HepG2 (cell line): Measurements from ENCODE around the gene HIC1. TPM values are rescaled to one million over a fixed set of nuclear protein-coding genes. Genes with fewer than 3 reads are reported as not detected.

Experiments used
- HNRNPUL1 ChIP-seq: fragments of 200-400 bp; formaldehyde crosslinking; IDR thresholded peaks from 2 replicates; pipeline ENCODE4 v1.6.1; 2017; ENCODE audit warnings: low read depth, mild to moderate bottlenecking, low read length, moderate library complexity
- MAFK ChIP-seq, 2 experiments: IDR thresholded peaks in 1 of 2; conservative IDR thresholded peaks in 1 of 2; 2 replicates each; pipeline ENCODE4 v1.6.1; 2011; ENCODE audit warnings: improper control_type of control experiment in 2 of 2, low read length in 2 of 2
- MXD4 ChIP-seq: IDR thresholded peaks from 2 replicates; pipeline ENCODE4 v1.6.1; 2016; ENCODE audit warnings: mild to moderate bottlenecking, missing biosample characterization, missing genetic modification reagents
- MXI1 ChIP-seq: IDR thresholded peaks from 3 replicates; pipeline ENCODE4 v1.6.1; 2012; ENCODE audit warnings: low read depth, low read length, inconsistent platforms, borderline replicate concordance
- NR3C1 ChIP-seq: sonication (generic); formaldehyde crosslinking; IDR thresholded peaks from 2 replicates; pipeline ENCODE4 v1.4.0; 2020; ENCODE audit warnings: missing genetic modification reagents
- SMC3 ChIP-seq: IDR thresholded peaks from 2 replicates; pipeline ENCODE4 v1.6.1; 2011; ENCODE audit warnings: low read length, improper control_type of control experiment
- TMF1 ChIP-seq: sonication (generic); formaldehyde crosslinking; IDR thresholded peaks from 2 replicates; pipeline ENCODE4 v1.8.1; 2022; ENCODE audit warnings: low read depth, missing genetic modification reagents
- ZNF460 ChIP-seq: sonication (generic); formaldehyde crosslinking; IDR thresholded peaks from 2 replicates; pipeline ENCODE4 v1.5.1; 2020; ENCODE audit warnings: missing genetic modification reagents, mild to moderate bottlenecking, borderline replicate concordance
- ZNF468 ChIP-seq: sonication (generic); formaldehyde crosslinking; IDR thresholded peaks from 2 replicates; pipeline ENCODE4 v1.8.0; 2022; ENCODE audit warnings: mild to moderate bottlenecking, moderate library complexity, missing genetic modification reagents
- ZNF615 ChIP-seq: sonication (generic); formaldehyde crosslinking; IDR thresholded peaks from 2 replicates; pipeline ENCODE4 v1.5.0; 2020; ENCODE audit warnings: mild to moderate bottlenecking, missing genetic modification reagents, borderline replicate concordance
- polyA plus RNA-seq, 8 experiments: library from polyadenylated mRNA; depleted of rRNA in 3 of 8; stranded (reverse) in 7 of 8; unstranded in 1 of 8; fragments of >200 nt; fragmentation: Illumina TruSeq in 4 of 8; extraction: Trizol in 4 of 8; gene quantifications; 2 replicates each; pipeline versions ENCODE4 v1.2.1 to v1.2.3, GENCODE V29; 2011 to 2016; ENCODE audit warnings: low read depth in 4 of 8, missing spikeins in 1 of 8, mixed read lengths in 1 of 8; ENCODE audit not compliant: insufficient read depth in 1 of 8
- total RNA-seq, 5 experiments: library from RNA; depleted of rRNA; stranded (reverse); fragments of >200 nt; fragmentation: Illumina TruSeq; extraction: Trizol; gene quantifications; 2 replicates each; pipeline ENCODE4 v1.2.3, GENCODE V29; 2016; ENCODE audit warnings: low read depth in 1 of 5
- TF ChIP-seq, protein P1 (sequence below): sonication (generic); formaldehyde crosslinking; IDR thresholded peaks from 2 replicates; pipeline ENCODE4 v1.5.0; 2020; ENCODE audit warnings: missing genetic modification reagents
- TF ChIP-seq, protein P2 (sequence below): sonication (generic); formaldehyde crosslinking; IDR thresholded peaks from 2 replicates; pipeline ENCODE4 v1.4.0; 2020; ENCODE audit warnings: missing genetic modification reagents
- TF ChIP-seq, protein P3 (sequence below): sonication (generic); formaldehyde crosslinking; IDR thresholded peaks from 2 replicates; pipeline ENCODE4 v1.4.0; 2020; ENCODE audit warnings: missing genetic modification reagents, borderline replicate concordance
- TF ChIP-seq, protein P4 (sequence below): sonication (generic); formaldehyde crosslinking; IDR thresholded peaks from 2 replicates; pipeline ENCODE4 v1.4.0; 2020; ENCODE audit warnings: mild to moderate bottlenecking, missing genetic modification reagents
- TF ChIP-seq, protein P5 (sequence below): sonication (generic); formaldehyde crosslinking; IDR thresholded peaks from 2 replicates; pipeline ENCODE4 v1.8.1; 2022; ENCODE audit warnings: mild to moderate bottlenecking, missing genetic modification reagents
- TF ChIP-seq, protein P6 (sequence below): sonication (generic); formaldehyde crosslinking; IDR thresholded peaks from 2 replicates; pipeline ENCODE4 v1.4.0; 2020; ENCODE audit warnings: mild to moderate bottlenecking, missing genetic modification reagents

HIC1 gene
- total and polyA plus RNA-seq, 2 of the 13 experiments (the other 11 are each of a cell fraction or from before 2014, with no cell fraction given): 0.04 to 0.31 TPM

DNA sequence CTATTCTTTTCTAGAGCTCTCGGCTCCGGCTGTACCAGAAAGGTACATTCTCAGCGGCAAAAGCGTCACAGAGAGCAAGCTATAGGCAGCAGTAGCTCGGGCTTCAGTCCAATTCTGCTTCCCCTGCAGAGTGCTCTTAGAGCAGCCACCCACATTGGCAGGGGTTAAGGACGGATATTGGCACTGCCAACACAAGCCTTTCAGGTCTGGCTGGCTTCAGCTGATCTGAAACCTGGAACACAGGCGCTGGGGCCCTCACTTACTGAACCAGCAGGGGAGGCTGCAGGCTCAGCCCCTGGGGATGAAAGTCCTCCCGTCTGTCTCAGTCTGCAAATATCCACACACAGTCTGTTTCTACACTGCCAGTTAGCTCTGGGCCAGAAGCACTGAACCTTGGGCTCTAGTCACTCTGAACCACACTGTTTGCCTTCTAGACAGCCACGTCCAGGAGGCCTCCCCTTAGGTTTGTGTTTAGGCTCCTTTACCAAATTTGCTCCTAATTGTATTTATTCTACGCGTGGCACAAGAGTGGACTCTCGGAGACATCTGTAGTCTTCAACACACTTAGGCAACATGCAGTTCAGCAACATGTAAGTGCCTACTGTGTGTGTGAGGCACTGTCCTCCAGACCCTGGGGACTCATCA is 40.1 kb downstream of the HIC1 start (continued):
- TF ChIP-seq, protein P1, sequence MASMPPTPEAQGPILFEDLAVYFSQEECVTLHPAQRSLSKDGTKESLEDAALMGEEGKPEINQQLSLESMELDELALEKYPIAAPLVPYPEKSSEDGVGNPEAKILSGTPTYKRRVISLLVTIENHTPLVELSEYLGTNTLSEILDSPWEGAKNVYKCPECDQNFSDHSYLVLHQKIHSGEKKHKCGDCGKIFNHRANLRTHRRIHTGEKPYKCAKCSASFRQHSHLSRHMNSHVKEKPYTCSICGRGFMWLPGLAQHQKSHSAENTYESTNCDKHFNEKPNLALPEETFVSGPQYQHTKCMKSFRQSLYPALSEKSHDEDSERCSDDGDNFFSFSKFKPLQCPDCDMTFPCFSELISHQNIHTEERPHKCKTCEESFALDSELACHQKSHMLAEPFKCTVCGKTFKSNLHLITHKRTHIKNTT: no peak
- TF ChIP-seq, protein P2, sequence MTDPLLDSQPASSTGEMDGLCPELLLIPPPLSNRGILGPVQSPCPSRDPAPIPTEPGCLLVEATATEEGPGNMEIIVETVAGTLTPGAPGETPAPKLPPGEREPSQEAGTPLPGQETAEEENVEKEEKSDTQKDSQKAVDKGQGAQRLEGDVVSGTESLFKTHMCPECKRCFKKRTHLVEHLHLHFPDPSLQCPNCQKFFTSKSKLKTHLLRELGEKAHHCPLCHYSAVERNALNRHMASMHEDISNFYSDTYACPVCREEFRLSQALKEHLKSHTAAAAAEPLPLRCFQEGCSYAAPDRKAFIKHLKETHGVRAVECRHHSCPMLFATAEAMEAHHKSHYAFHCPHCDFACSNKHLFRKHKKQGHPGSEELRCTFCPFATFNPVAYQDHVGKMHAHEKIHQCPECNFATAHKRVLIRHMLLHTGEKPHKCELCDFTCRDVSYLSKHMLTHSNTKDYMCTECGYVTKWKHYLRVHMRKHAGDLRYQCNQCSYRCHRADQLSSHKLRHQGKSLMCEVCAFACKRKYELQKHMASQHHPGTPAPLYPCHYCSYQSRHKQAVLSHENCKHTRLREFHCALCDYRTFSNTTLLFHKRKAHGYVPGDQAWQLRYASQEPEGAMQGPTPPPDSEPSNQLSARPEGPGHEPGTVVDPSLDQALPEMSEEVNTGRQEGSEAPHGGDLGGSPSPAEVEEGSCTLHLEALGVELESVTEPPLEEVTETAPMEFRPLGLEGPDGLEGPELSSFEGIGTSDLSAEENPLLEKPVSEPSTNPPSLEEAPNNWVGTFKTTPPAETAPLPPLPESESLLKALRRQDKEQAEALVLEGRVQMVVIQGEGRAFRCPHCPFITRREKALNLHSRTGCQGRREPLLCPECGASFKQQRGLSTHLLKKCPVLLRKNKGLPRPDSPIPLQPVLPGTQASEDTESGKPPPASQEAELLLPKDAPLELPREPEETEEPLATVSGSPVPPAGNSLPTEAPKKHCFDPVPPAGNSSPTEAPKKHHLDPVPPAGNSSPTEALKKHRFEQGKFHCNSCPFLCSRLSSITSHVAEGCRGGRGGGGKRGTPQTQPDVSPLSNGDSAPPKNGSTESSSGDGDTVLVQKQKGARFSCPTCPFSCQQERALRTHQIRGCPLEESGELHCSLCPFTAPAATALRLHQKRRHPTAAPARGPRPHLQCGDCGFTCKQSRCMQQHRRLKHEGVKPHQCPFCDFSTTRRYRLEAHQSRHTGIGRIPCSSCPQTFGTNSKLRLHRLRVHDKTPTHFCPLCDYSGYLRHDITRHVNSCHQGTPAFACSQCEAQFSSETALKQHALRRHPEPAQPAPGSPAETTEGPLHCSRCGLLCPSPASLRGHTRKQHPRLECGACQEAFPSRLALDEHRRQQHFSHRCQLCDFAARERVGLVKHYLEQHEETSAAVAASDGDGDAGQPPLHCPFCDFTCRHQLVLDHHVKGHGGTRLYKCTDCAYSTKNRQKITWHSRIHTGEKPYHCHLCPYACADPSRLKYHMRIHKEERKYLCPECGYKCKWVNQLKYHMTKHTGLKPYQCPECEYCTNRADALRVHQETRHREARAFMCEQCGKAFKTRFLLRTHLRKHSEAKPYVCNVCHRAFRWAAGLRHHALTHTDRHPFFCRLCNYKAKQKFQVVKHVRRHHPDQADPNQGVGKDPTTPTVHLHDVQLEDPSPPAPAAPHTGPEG (CRISPR knock-in tag): no peak
- TF ChIP-seq, protein P3, sequence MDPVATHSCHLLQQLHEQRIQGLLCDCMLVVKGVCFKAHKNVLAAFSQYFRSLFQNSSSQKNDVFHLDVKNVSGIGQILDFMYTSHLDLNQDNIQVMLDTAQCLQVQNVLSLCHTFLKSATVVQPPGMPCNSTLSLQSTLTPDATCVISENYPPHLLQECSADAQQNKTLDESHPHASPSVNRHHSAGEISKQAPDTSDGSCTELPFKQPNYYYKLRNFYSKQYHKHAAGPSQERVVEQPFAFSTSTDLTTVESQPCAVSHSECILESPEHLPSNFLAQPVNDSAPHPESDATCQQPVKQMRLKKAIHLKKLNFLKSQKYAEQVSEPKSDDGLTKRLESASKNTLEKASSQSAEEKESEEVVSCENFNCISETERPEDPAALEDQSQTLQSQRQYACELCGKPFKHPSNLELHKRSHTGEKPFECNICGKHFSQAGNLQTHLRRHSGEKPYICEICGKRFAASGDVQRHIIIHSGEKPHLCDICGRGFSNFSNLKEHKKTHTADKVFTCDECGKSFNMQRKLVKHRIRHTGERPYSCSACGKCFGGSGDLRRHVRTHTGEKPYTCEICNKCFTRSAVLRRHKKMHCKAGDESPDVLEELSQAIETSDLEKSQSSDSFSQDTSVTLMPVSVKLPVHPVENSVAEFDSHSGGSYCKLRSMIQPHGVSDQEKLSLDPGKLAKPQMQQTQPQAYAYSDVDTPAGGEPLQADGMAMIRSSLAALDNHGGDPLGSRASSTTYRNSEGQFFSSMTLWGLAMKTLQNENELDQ: no peak
- TF ChIP-seq ZNF615 (no peak), TMF1 (no peak), HNRNPUL1 (no peak), NR3C1 (CRISPR knock-in tag) (no peak), SMC3 (peak; percentile 98), MXI1 (peak; percentile 44; the same call in 1 of the 3 replicates), ZNF468 (CRISPR knock-in tag) (no peak), ZNF460 (CRISPR knock-in tag) (no peak; the same call in 1 of the 2 replicates), MXD4 (CRISPR knock-in tag) (no peak), MAFK (conservative IDR thresholded peaks at IDR 0.05 in 1 of 2, IDR thresholded peaks at IDR 0.05 in 1 of 2; ENCODE audit: low read length in 2 of 2) (no peak)
- TF ChIP-seq, protein P4, sequence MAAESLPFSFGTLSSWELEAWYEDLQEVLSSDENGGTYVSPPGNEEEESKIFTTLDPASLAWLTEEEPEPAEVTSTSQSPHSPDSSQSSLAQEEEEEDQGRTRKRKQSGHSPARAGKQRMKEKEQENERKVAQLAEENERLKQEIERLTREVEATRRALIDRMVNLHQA (CRISPR knock-in tag): no peak
- TF ChIP-seq, protein P5, sequence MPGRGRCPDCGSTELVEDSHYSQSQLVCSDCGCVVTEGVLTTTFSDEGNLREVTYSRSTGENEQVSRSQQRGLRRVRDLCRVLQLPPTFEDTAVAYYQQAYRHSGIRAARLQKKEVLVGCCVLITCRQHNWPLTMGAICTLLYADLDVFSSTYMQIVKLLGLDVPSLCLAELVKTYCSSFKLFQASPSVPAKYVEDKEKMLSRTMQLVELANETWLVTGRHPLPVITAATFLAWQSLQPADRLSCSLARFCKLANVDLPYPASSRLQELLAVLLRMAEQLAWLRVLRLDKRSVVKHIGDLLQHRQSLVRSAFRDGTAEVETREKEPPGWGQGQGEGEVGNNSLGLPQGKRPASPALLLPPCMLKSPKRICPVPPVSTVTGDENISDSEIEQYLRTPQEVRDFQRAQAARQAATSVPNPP (CRISPR knock-in tag): no peak
- TF ChIP-seq, protein P6, sequence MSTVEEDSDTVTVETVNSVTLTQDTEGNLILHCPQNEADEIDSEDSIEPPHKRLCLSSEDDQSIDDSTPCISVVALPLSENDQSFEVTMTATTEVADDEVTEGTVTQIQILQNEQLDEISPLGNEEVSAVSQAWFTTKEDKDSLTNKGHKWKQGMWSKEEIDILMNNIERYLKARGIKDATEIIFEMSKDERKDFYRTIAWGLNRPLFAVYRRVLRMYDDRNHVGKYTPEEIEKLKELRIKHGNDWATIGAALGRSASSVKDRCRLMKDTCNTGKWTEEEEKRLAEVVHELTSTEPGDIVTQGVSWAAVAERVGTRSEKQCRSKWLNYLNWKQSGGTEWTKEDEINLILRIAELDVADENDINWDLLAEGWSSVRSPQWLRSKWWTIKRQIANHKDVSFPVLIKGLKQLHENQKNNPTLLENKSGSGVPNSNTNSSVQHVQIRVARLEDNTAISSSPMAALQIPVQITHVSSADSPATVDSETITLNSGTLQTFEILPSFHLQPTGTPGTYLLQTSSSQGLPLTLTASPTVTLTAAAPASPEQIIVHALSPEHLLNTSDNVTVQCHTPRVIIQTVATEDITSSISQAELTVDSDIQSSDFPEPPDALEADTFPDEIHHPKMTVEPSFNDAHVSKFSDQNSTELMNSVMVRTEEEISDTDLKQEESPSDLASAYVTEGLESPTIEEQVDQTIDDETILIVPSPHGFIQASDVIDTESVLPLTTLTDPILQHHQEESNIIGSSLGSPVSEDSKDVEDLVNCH (CRISPR knock-in tag): no peak
